Parathyroid adenoma (tissue), 2 donors: ENCODE data around the gene CLEC16A.

Experiments used
- H2AFZ ChIP-seq: fragments of 300-600 bp; sonication (generic); one replicate; pipeline ENCODE4 v1.7.0; 2017; ENCODE audit warnings: antibody characterized with exemption, mild to moderate bottlenecking
- H3K27ac ChIP-seq: fragments of 300-600 bp; sonication (generic); one replicate; pipeline ENCODE4 v1.7.0; 2017
- H3K27me3 ChIP-seq: fragments of 300-600 bp; sonication (generic); one replicate; pipeline ENCODE4 v1.7.0; 2017; ENCODE audit warnings: low read length; ENCODE audit not compliant: control insufficient read depth, insufficient read depth
- H3K36me3 ChIP-seq: fragments of 300-600 bp; sonication (generic); one replicate; pipeline ENCODE4 v1.7.0; 2017; ENCODE audit warnings: low read length; ENCODE audit not compliant: control insufficient read depth, insufficient read depth
- H3K4me1 ChIP-seq: fragments of 300-600 bp; sonication (generic); one replicate; pipeline ENCODE4 v1.7.0; 2017; ENCODE audit warnings: control low read depth
- H3K4me2 ChIP-seq: fragments of 300-600 bp; sonication (generic); one replicate; pipeline ENCODE4 v1.7.0; 2017; ENCODE audit warnings: low read length
- H3K4me3 ChIP-seq: fragments of 300-600 bp; sonication (generic); one replicate; pipeline ENCODE4 v1.7.0; 2017; ENCODE audit warnings: low read depth, low read length
- H3K79me2 ChIP-seq: fragments of 300-600 bp; sonication (generic); one replicate; pipeline ENCODE4 v1.7.0; 2017; ENCODE audit warnings: control low read depth
- H3K9ac ChIP-seq: fragments of 300-600 bp; sonication (generic); one replicate; pipeline ENCODE4 v1.7.0; 2017; ENCODE audit warnings: mild to moderate bottlenecking
- H3K9me3 ChIP-seq: fragments of 300-600 bp; sonication (generic); one replicate; pipeline ENCODE4 v1.7.0; 2017; ENCODE audit warnings: low read length; ENCODE audit not compliant: control insufficient read depth
- TF ChIP-seq, protein P1 (sequence below): fragments of 300-600 bp; sonication (generic); IDR thresholded peaks from one replicate; pipeline ENCODE4 v1.7.0; 2017; ENCODE audit warnings: antibody characterized with exemption, mild to moderate bottlenecking
- donor health status: primary hyperparathyroidism.

CLEC16A gene

GRCh38 chr16:11112723-11113348 is 168.5 kb downstream of the CLEC16A start:
- H3K36me3 ChIP-seq, result no peaks in the 10 kb centered on the region
- TF ChIP-seq, protein P1, sequence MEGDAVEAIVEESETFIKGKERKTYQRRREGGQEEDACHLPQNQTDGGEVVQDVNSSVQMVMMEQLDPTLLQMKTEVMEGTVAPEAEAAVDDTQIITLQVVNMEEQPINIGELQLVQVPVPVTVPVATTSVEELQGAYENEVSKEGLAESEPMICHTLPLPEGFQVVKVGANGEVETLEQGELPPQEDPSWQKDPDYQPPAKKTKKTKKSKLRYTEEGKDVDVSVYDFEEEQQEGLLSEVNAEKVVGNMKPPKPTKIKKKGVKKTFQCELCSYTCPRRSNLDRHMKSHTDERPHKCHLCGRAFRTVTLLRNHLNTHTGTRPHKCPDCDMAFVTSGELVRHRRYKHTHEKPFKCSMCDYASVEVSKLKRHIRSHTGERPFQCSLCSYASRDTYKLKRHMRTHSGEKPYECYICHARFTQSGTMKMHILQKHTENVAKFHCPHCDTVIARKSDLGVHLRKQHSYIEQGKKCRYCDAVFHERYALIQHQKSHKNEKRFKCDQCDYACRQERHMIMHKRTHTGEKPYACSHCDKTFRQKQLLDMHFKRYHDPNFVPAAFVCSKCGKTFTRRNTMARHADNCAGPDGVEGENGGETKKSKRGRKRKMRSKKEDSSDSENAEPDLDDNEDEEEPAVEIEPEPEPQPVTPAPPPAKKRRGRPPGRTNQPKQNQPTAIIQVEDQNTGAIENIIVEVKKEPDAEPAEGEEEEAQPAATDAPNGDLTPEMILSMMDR, result no peak
- no peak overlapping the region for H3K27ac ChIP-seq
- no peaks in the 10 kb centered on the region for H3K9me3 ChIP-seq
- H3K4me3 ChIP-seq, result no peak overlapping the region
- H3K27me3 ChIP-seq, result no peaks in the 10 kb centered on the region
- no peak overlapping the region for H2AFZ ChIP-seq
- no peak overlapping the region for H3K4me2 ChIP-seq
- H3K4me1 ChIP-seq, result no peaks in the 10 kb centered on the region
- H3K79me2 ChIP-seq, result no peaks in the 10 kb centered on the region
- H3K9ac ChIP-seq, result no peak overlapping the region

DNA sequence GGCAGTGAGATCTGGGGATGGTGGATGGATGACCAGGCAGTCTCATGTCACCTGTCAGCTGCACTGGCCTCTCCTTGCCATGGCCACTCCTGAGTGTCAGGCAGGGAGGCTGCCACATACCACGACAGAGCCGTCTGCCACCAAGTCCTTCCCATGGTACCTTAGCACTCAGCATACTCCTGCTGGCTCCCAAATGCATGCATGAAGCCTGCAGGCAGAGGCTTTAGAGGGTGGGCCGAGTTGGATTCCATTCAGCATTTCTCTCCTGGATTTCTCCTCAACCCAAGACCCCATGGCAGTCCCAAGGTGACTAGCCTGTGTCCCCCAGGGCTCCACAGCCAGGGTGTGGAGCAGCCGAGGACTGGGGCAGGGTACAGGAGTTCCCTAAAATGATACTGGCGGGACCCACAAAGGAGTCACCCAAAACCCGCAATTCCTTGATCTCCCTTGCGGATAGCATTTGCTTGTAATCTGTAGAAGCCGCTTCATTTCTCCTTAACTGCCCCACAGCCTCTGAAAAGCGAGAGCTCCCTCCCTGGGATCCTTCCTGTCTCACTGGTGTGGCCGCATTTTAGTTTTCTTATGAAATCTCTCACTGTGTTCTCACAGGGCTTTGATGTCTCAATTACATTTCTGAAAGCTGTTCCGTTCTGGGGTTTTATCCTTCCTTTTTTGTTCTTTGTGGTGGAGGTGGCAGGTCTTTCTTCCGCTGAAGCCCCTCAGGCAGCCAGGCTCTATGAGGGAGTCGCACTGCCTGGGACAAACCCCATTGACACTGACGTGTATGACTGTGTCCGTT is 170.2 kb downstream of the CLEC16A start:
- Histone ChIP-seq H3K4me3 (no peak overlapping the region), H3K79me2 (no peaks in the 10 kb centered on the region), H3K4me2 (no peak overlapping the region), H3K27ac (no peak overlapping the region), H3K4me1 (no peaks in the 10 kb centered on the region), H3K36me3 (no peaks in the 10 kb centered on the region), H3K27me3 (no peaks in the 10 kb centered on the region), H3K9me3 (no peaks in the 10 kb centered on the region), H3K9ac (no peak overlapping the region), H2AFZ (no peak overlapping the region)
- TF ChIP-seq, protein P1, result no peak

DNA sequence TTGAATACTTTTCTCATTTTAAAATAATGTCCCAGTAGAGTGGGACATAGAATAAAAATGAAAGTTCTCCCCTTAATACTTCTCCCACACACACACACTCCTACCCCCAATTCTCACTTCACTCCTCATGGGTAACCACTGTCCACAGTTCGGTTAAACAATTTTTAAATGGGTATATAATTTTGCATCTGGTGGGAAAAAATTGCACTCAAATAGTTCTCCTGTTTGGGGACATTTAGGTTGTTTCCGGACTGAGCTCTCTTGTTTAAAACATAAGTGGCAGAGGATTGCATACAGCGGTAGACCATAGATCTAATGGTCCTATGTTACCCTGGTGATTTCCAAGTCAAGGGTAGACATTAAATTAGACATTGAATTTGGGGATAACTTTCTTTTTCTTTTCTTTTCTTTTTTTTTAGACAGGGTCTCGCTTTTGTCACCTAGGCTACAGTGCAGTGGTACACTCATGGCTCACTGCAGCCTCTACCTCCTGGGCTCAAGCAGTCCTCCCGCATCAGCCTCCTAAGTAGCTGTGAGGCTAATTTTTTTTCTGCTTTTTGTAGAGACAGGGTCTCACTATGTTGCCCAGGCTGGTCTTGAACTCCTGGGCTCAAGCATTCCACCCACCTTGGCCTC is 173.3 kb downstream of the CLEC16A start:
- Histone ChIP-seq H3K79me2 (no peaks in the 10 kb centered on the region), H3K27me3 (no peaks in the 10 kb centered on the region), H2AFZ (no peak overlapping the region), H3K4me1 (no peaks in the 10 kb centered on the region), H3K4me3 (no peak overlapping the region), H3K9me3 (no peaks in the 10 kb centered on the region), H3K27ac (no peak overlapping the region), H3K9ac (no peak overlapping the region), H3K4me2 (no peak overlapping the region), H3K36me3 (no peaks in the 10 kb centered on the region)
- TF ChIP-seq, protein P1, result no peak

DNA sequence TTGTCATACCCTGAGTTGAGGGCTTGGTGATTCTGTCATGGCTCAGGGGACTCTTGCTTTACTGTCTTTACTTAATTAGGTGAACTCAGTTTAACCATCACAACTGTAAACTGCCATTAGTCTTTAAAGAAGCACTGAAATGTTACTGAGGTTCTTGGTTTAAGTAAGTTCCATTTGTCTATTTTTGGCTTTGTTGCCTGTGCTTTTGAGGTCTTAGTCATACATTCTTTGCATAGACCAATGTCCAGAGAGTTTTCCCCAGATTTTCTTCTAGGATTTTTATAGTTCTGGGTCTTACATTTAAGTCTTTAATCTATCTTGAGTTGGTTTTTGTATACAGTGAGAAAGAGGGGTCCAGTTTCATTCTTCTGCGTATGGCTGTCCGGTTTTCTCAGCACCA is 174.1 kb downstream of the CLEC16A start:
- no peaks in the 10 kb centered on the region for H3K27me3 ChIP-seq
- H3K4me2 ChIP-seq, result no peak overlapping the region
- no peaks in the 10 kb centered on the region for H3K79me2 ChIP-seq
- H3K4me1 ChIP-seq, result no peaks in the 10 kb centered on the region
- no peaks in the 10 kb centered on the region for H3K9me3 ChIP-seq
- no peak overlapping the region for H3K9ac ChIP-seq
- no peak overlapping the region for H3K27ac ChIP-seq
- H3K36me3 ChIP-seq, result no peaks in the 10 kb centered on the region
- H3K4me3 ChIP-seq, result no peak overlapping the region
- H2AFZ ChIP-seq, result no peak overlapping the region
- TF ChIP-seq, protein P1, result no peak
